ENCODE results near the gene GTF2A2. TPM values are rescaled to one million over a fixed set of nuclear protein-coding genes. Genes with fewer than 3 reads are reported as not detected.
"Not testable (repeated sequence)": the region's sequence is repeated elsewhere in the genome, so short reads cannot be mapped to it uniquely, and the experiment has no call there.

The GTF2A2 gene
- 92.7 TPM for polyA plus RNA-seq (2012; ENCODE audit: insufficient read depth, insufficient read length, low read depth)

GRCh38 chr15:59656897-59657634 is at the start of gene GTF2A2:
TSS of gene GTF2A2 (minus strand) at chr15:59657515. CDS start at chr15:59652277, 5,238 bp downstream.
- TF ChIP-seq CTCF (IDR thresholded peaks at IDR 0.05; ENCODE audit: low read depth, low read length): no peak
- H3K27me3 ChIP-seq: no peaks in the 10 kb centered on the region
- H3K36me3 ChIP-seq: peaks cover 24% of the 10 kb centered on the region
- peak within 1 kb of the TSS; percentile 86 for H3K4me3 ChIP-seq (ENCODE audit: low read depth, low read length)
- peak; percentile 96 for DNase-seq
- H3K4me1 ChIP-seq: no peaks in the 10 kb centered on the region
- H3K9me3 ChIP-seq: no peaks in the 10 kb centered on the region

GRCh38 chr15:59703979-59704796 is 46.9 kb upstream of the GTF2A2 start:
- no peaks in the 10 kb centered on the region for H3K36me3 ChIP-seq
- no peaks in the 10 kb centered on the region for H3K27me3 ChIP-seq
- no peaks in the 10 kb centered on the region for H3K9me3 ChIP-seq
- H3K4me3 ChIP-seq (ENCODE audit: low read depth, low read length): no peak overlapping the region
- TF ChIP-seq CTCF (IDR thresholded peaks at IDR 0.05; ENCODE audit: low read depth, low read length): no peak
- no peak for DNase-seq
- peaks cover 20% of the 10 kb centered on the region for H3K4me1 ChIP-seq

- H3K36me3 ChIP-seq: no peaks in the 10 kb centered on the region
- no peaks in the 10 kb centered on the region for H3K9me3 ChIP-seq
- peaks cover 20% of the 10 kb centered on the region for H3K4me1 ChIP-seq
These were observed 45.0 kb upstream of the GTF2A2 start for GRCh38 chr15:59702351-59702750.

GRCh38 chr15:59701880-59702279 is 44.6 kb upstream of the GTF2A2 start:
- no peaks in the 10 kb centered on the region for H3K9me3 ChIP-seq
- no peak for TF ChIP-seq CTCF (IDR thresholded peaks at IDR 0.05; ENCODE audit: low read depth, low read length)
- DNase-seq: peak; percentile 23
- H3K36me3 ChIP-seq: no peaks in the 10 kb centered on the region
- no peaks in the 10 kb centered on the region for H3K27me3 ChIP-seq
- H3K4me3 ChIP-seq (ENCODE audit: low read depth, low read length): peak overlapping the region; percentile 24
- peaks cover 20% of the 10 kb centered on the region for H3K4me1 ChIP-seq

More at GRCh38 chr15:59702351-59702750, 45.0 kb upstream of the GTF2A2 start:
- DNase-seq: no peak
- no peak for TF ChIP-seq CTCF (IDR thresholded peaks at IDR 0.05; ENCODE audit: low read depth, low read length)
- Histone ChIP-seq H3K27me3 (no peaks in the 10 kb centered on the region), H3K4me3 (ENCODE audit: low read depth, low read length) (no peak overlapping the region; the same call in 1 of the 2 replicates)

GRCh38 chr15:59699810-59700431 is 42.6 kb upstream of the GTF2A2 start:
- Histone ChIP-seq H3K36me3 (no peaks in the 10 kb centered on the region), H3K9me3 (no peaks in the 10 kb centered on the region), H3K4me1 (peaks cover 20% of the 10 kb centered on the region), H3K4me3 (ENCODE audit: low read depth, low read length) (no peak overlapping the region), H3K27me3 (no peaks in the 10 kb centered on the region)
- no peak for DNase-seq
- no peak for TF ChIP-seq CTCF (IDR thresholded peaks at IDR 0.05; ENCODE audit: low read depth, low read length)

- DNase-seq; H3K9me3 ChIP-seq; H3K27me3 ChIP-seq; H3K4me3 ChIP-seq (ENCODE audit: low read depth, low read length); H3K36me3 ChIP-seq: not testable (repeated sequence)
- peaks cover 16% of the 10 kb centered on the region for H3K4me1 ChIP-seq
These were observed 40.8 kb upstream of the GTF2A2 start for GRCh38 chr15:59698065-59698464.

All from BE2C (cell line).